ENCODE measurements around the gene NECTIN3. TPM values are rescaled to one million over a fixed set of nuclear protein-coding genes. Genes with fewer than 3 reads are reported as not detected.

NECTIN3 gene
- polyA plus RNA-seq, 2 of the 4 experiments (the other 2 are of a cell fraction), result 29.8 to 38.4 TPM

GRCh38 chr3:111197485-111197884 lies 125.9 kb downstream of the NECTIN3 start:
- TF ChIP-seq ZC3H11A (IDR thresholded peaks at IDR 0.05) (no peak), KDM1A (IDR thresholded peaks at IDR 0.05; ENCODE audit: low read depth) (no peak)
- no peak for FAIRE-seq
- 77% methylated on average over 3 of the region's 3 CpGs for WGBS (ENCODE audit: missing lambda C conversion rate)

GRCh38 chr3:111200027-111200426 lies 128.4 kb downstream of the NECTIN3 start:
- Histone ChIP-seq H3K4me3 (no peak overlapping the region), H3K4me1 (peaks cover 10% of the 10 kb centered on the region; the same call in 2 of the 3 replicates), H3K27ac (no peak overlapping the region), H3K9me3 (no peaks in the 10 kb centered on the region), H3K4me2 (no peak overlapping the region)
- DNase-seq (ENCODE audit: low read depth in 1 of 2, low spot score in 1 of 2) (no peak), ATAC-seq (no peak), FAIRE-seq (no peak)
- ChIA-PET CTCF (interaction anchor here (0.9 kb wide), 1 partner anchor 12 kb away, joined by 4 read pairs; no protein-coding TSS in a partner anchor), POLR2A (no interaction called here)
- no peak for TF ChIP-seq MAFK (IDR thresholded peaks at IDR 0.05; ENCODE audit: partially characterized antibody)
- TF ChIP-seq BHLHE40 (IDR thresholded peaks at IDR 0.05; ENCODE audit: low read depth, low read length), result no peak
- TF ChIP-seq TP53 (CRISPR knock-in tag; IDR thresholded peaks at IDR 0.05), result no peak
- no peak for TF ChIP-seq PBX3 (IDR thresholded peaks at IDR 0.05)
- no peak for TF ChIP-seq ESRRA (IDR thresholded peaks at IDR 0.05; ENCODE audit: borderline replicate concordance, low read length)
- TF ChIP-seq PHF8 (IDR thresholded peaks at IDR 0.05; ENCODE audit: borderline replicate concordance, low read depth), result no peak
- TF ChIP-seq MYC (IDR thresholded peaks at IDR 0.05; ENCODE audit: borderline replicate concordance, low read length), result no peak
- TF ChIP-seq, protein P1, sequence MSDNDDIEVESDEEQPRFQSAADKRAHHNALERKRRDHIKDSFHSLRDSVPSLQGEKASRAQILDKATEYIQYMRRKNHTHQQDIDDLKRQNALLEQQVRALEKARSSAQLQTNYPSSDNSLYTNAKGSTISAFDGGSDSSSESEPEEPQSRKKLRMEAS (IDR thresholded peaks at IDR 0.05), result no peak
- TF ChIP-seq FOSL2 (IDR thresholded peaks at IDR 0.05), result no peak
- no peak for TF ChIP-seq FOSL2 (CRISPR knock-in tag; IDR thresholded peaks at IDR 0.05)

More at GRCh38 chr3:111197485-111197884, 125.9 kb downstream of the NECTIN3 start:
- Histone ChIP-seq H3K9me3 (no peaks in the 10 kb centered on the region), H3K4me1 (peaks cover 10% of the 10 kb centered on the region; the same call in 2 of the 3 replicates), H3K4me3 (no peak overlapping the region), H3K27ac (no peak overlapping the region), H3K4me2 (0 out of 3 replicates have a peak overlapping the region, but pooled peaks have one; percentile 44)
- ATAC-seq (no peak), DNase-seq (ENCODE audit: low read depth in 1 of 2, low spot score in 1 of 2) (no peak)
- CTCF ChIA-PET, result interaction anchor here (0.8 kb wide), 1 partner anchor 19 kb away, joined by 3 read pairs; no protein-coding TSS in a partner anchor
- POLR2A ChIA-PET, result no interaction called here

- Histone ChIP-seq H3K27ac (no peak overlapping the region), H3K4me2 (no peak overlapping the region), H3K4me3 (no peak overlapping the region), H3K9me3 (no peaks in the 10 kb centered on the region), H3K4me1 (no peaks in the 10 kb centered on the region)
- FAIRE-seq (no peak), ATAC-seq (no peak), DNase-seq (ENCODE audit: low read depth in 1 of 2, low spot score in 1 of 2) (no peak)
- 0 out of 2 replicates have a peak, but pooled peaks have one; percentile 27 for TF ChIP-seq GATA3 (IDR thresholded peaks at IDR 0.05; ENCODE audit: borderline replicate concordance)
- TF ChIP-seq BCL3 (IDR thresholded peaks at IDR 0.05), result no peak
- no peak for TF ChIP-seq PHF8 (IDR thresholded peaks at IDR 0.05; ENCODE audit: borderline replicate concordance, low read depth)
- whole genome bisulfite sequencing (ENCODE audit: missing lambda C conversion rate), result 26% methylated on average over 1 of the region's 1 CpG
- POLR2A ChIA-PET, result no interaction called here
- CTCF ChIA-PET, result interaction anchor here (1.8 kb wide), 1 partner anchor 313 kb away, joined by 4 read pairs; no protein-coding TSS in a partner anchor
Observed at GRCh38 chr3:111210003-111210711, 138.5 kb downstream of the NECTIN3 start.

GRCh38 chr3:111210866-111211564 lies 139.4 kb downstream of the NECTIN3 start:
- WGBS (ENCODE audit: missing lambda C conversion rate), result 93% methylated on average over 3 of the region's 3 CpGs
- H3K4me2 ChIP-seq, result no peak overlapping the region
- FAIRE-seq (no peak), ATAC-seq (no peak), DNase-seq (ENCODE audit: low read depth in 1 of 2, low spot score in 1 of 2) (no peak)
- ChIA-PET CTCF (interaction anchor here (1.7 kb wide), 1 partner anchor 11 kb away, joined by 4 read pairs; no protein-coding TSS in a partner anchor), POLR2A (no interaction called here)
- H3K4me1 ChIP-seq, result no peaks in the 10 kb centered on the region
- no peak overlapping the region for H3K4me3 ChIP-seq
- no peaks in the 10 kb centered on the region for H3K9me3 ChIP-seq
- TF ChIP-seq HEYL (CRISPR knock-in tag; IDR thresholded peaks at IDR 0.05) (no peak), ZNF302 (CRISPR knock-in tag; IDR thresholded peaks at IDR 0.05) (no peak), JUN (IDR thresholded peaks at IDR 0.05) (no peak), PHF8 (IDR thresholded peaks at IDR 0.05; ENCODE audit: borderline replicate concordance, low read depth) (no peak), RFX5 (IDR thresholded peaks at IDR 0.05) (no peak), FOSL2 (IDR thresholded peaks at IDR 0.05) (no peak), FOSL2 (CRISPR knock-in tag; IDR thresholded peaks at IDR 0.05) (no peak), HOXB13 (CRISPR knock-in tag; IDR thresholded peaks at IDR 0.05; ENCODE audit: low read depth) (no peak)
- TF ChIP-seq, protein P2, sequence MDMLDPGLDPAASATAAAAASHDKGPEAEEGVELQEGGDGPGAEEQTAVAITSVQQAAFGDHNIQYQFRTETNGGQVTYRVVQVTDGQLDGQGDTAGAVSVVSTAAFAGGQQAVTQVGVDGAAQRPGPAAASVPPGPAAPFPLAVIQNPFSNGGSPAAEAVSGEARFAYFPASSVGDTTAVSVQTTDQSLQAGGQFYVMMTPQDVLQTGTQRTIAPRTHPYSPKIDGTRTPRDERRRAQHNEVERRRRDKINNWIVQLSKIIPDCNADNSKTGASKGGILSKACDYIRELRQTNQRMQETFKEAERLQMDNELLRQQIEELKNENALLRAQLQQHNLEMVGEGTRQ (IDR thresholded peaks at IDR 0.05), result no peak
- H3K27ac ChIP-seq, result no peak overlapping the region
